GM23338 (cell line): ENCODE data around the gene FTCD. TPM values are rescaled to one million over a fixed set of nuclear protein-coding genes. Genes with fewer than 3 reads are reported as not detected.

ENCODE experiments used
- ATAC-seq: fragments of 200-7000 bp; cut with Tn5 transposase; 3 replicates; pipeline ENCODE4 v1.9.1; 2020
- DNase-seq: peaks from one replicate; pipeline ENCODE4 v3.0.0-alpha.2; 2015; ENCODE audit warnings: low spot score
- H2AFZ ChIP-seq: fragments of 200-600 bp; sonication (generic); 2 replicates; pipeline ENCODE4 v1.8.0; 2016; ENCODE audit warnings: antibody characterized with exemption, mild to moderate bottlenecking, moderate library complexity
- H3F3A ChIP-seq: fragments of 200-600 bp; sonication (generic); replicated peaks from 2 replicates; pipeline ENCODE4 v1.8.0; 2017; ENCODE audit warnings: antibody characterized with exemption, mixed run types, low read depth
- H3K27ac ChIP-seq: fragments of 200-600 bp; sonication (generic); 2 replicates; pipeline ENCODE4 v1.6.1; 2016; ENCODE audit warnings: low read depth
- H3K27me3 ChIP-seq: fragments of 200-600 bp; sonication (generic); 2 replicates; pipeline ENCODE4 v1.8.0; 2016; ENCODE audit warnings: mild to moderate bottlenecking, mixed run types, moderate library complexity; ENCODE audit not compliant: insufficient read depth
- H3K36me3 ChIP-seq: fragments of 200-600 bp; sonication (generic); 2 replicates; pipeline ENCODE4 v1.8.0; 2016; ENCODE audit warnings: mild to moderate bottlenecking; ENCODE audit not compliant: insufficient read depth
- H3K4me1 ChIP-seq: fragments of 200-600 bp; sonication (generic); 2 replicates; pipeline ENCODE4 v1.8.0; 2016; ENCODE audit warnings: mild to moderate bottlenecking, moderate library complexity; ENCODE audit not compliant: insufficient read depth
- H3K4me2 ChIP-seq: fragments of 200-600 bp; sonication (generic); 2 replicates; pipeline ENCODE4 v1.7.1; 2017; ENCODE audit warnings: mixed run types
- H3K4me3 ChIP-seq: fragments of 200-600 bp; sonication (generic); 2 replicates; pipeline ENCODE4 v1.6.1; 2016; ENCODE audit warnings: mixed run types
- H3K79me2 ChIP-seq: fragments of 200-600 bp; sonication (generic); replicated peaks from 2 replicates; pipeline ENCODE4 v1.8.0; 2017; ENCODE audit warnings: mild to moderate bottlenecking; ENCODE audit not compliant: insufficient read depth
- H3K9me2 ChIP-seq: fragments of 200-600 bp; sonication (generic); 2 replicates; pipeline ENCODE4 v1.8.0; 2017; ENCODE audit not compliant: insufficient read depth
- H4K20me1 ChIP-seq: fragments of 200-600 bp; sonication (generic); replicated peaks from 2 replicates; pipeline ENCODE4 v1.8.0; 2017; ENCODE audit warnings: mild to moderate bottlenecking; ENCODE audit not compliant: insufficient read depth
- H3K27ac Mint-ChIP-seq: 2 replicates; pipeline ENCODE4 v1.8.0; 2020; ENCODE audit warnings: inconsistent platforms, mild to moderate bottlenecking, moderate library complexity, mixed read lengths
- H3K27me3 Mint-ChIP-seq: 3 replicates; pipeline ENCODE4 v1.8.0; 2022; ENCODE audit warnings: low read depth, mild to moderate bottlenecking, moderate library complexity, mixed read lengths, inconsistent platforms; ENCODE audit not compliant: insufficient read depth, poor library complexity
- H3K36me3 Mint-ChIP-seq: 3 replicates; pipeline ENCODE4 v1.8.0; 2021; ENCODE audit warnings: low read depth, mild to moderate bottlenecking, inconsistent platforms, moderate library complexity, mixed read lengths
- H3K4me1 Mint-ChIP-seq: 3 replicates; pipeline ENCODE4 v1.8.0; 2020; ENCODE audit warnings: mild to moderate bottlenecking, inconsistent platforms, mixed read lengths
- H3K4me3 Mint-ChIP-seq: 3 replicates; pipeline ENCODE4 v1.8.0; 2021; ENCODE audit warnings: moderate library complexity, mild to moderate bottlenecking, inconsistent platforms, mixed read lengths
- H3K9me3 Mint-ChIP-seq: 3 replicates; pipeline ENCODE4 v1.8.0; 2020; ENCODE audit warnings: moderate library complexity, mild to moderate bottlenecking, inconsistent platforms, mixed read lengths
- CREB1 ChIP-seq: fragments of 250-450 bp; sonication (Bioruptor Pico); IDR thresholded peaks from 2 replicates; pipeline ENCODE4 v1.5.0; 2020; ENCODE audit warnings: low read depth, mild to moderate bottlenecking, moderate library complexity
- CTCF ChIP-seq, 2 experiments: fragments of 200-600 bp in 1 of 2; sonication (generic) in 1 of 2; conservative IDR thresholded peaks; 2 replicates each; pipeline versions ENCODE4 v1.5.1 to v1.6.1; 2016 to 2017; ENCODE audit warnings: antibody characterized with exemption in 2 of 2, low read depth in 2 of 2, mild to moderate bottlenecking in 2 of 2, moderate library complexity in 1 of 2
- EZH2 ChIP-seq: fragments of 200-600 bp; sonication (generic); IDR thresholded peaks from one replicate; pipeline ENCODE4 v1.8.0; 2017; ENCODE audit warnings: antibody characterized with exemption, mild to moderate bottlenecking, low read depth; ENCODE audit not compliant: unreplicated experiment
- EZH2phosphoT487 ChIP-seq: fragments of 200-600 bp; sonication (generic); IDR thresholded peaks from one replicate; pipeline ENCODE4 v1.8.1; 2018; ENCODE audit warnings: antibody characterized with exemption; ENCODE audit not compliant: unreplicated experiment
- JUNB ChIP-seq: IDR thresholded peaks from one replicate; pipeline ENCODE4 v1.6.1; 2016; ENCODE audit warnings: antibody characterized with exemption; ENCODE audit not compliant: unreplicated experiment
- NANOG ChIP-seq: IDR thresholded peaks from 2 replicates; pipeline ENCODE4 v1.6.1; 2016; ENCODE audit warnings: antibody characterized with exemption, borderline replicate concordance
- POLR2AphosphoS5 ChIP-seq: IDR thresholded peaks from 2 replicates; pipeline ENCODE4 v1.6.1; 2016; ENCODE audit warnings: antibody characterized with exemption, low read depth
- STAT1 ChIP-seq: IDR thresholded peaks from one replicate; pipeline ENCODE4 v1.6.1; 2016; ENCODE audit warnings: antibody characterized with exemption; ENCODE audit not compliant: unreplicated experiment
- ZNF114 ChIP-seq: fragments of 250-450 bp; sonication (Bioruptor Pico); IDR thresholded peaks from 2 replicates; pipeline ENCODE4 v1.5.0; 2020; ENCODE audit warnings: mild to moderate bottlenecking, moderate library complexity
- ZNF331 ChIP-seq: fragments of 250-450 bp; sonication (Bioruptor Pico); IDR thresholded peaks from 2 replicates; pipeline ENCODE4 v1.5.0; 2020; ENCODE audit warnings: low read depth, mild to moderate bottlenecking, moderate library complexity
- ZNF462 ChIP-seq: fragments of 250-450 bp; sonication (Bioruptor Pico); IDR thresholded peaks from 2 replicates; pipeline ENCODE4 v1.5.0; 2020; ENCODE audit warnings: mild to moderate bottlenecking, moderate library complexity
- polyA plus RNA-seq: library from polyadenylated mRNA; unstranded; fragments of >200 nt; fragmentation: Nextera tagmentation; extraction: Ambion mirVana; gene quantifications from 2 replicates; pipeline ENCODE4 v1.2.1, GENCODE V29; 2016
- total RNA-seq: library from RNA; depleted of rRNA; stranded (reverse); fragments of >200 nt; shearing (Covaris generic); gene quantifications from 2 replicates; pipeline ENCODE4 v1.2.3, GENCODE V29; 2014

Gene FTCD
- total and polyA plus RNA-seq, 2 experiments from 2014 or later: 0.90 to 2.3 TPM

GRCh38 chr21:46124083-46124925, 31.1 kb downstream of the FTCD start:
- H4K20me1 ChIP-seq: no peaks in the 10 kb centered on the region
- no peak overlapping the region for H3K27ac ChIP-seq
- no peak overlapping the region for H3K27ac Mint-ChIP-seq

GRCh38 chr21:46122758-46123683, 32.4 kb downstream of the FTCD start:
- ATAC-seq (no peak), DNase-seq (no peak)
- no peaks in the 10 kb centered on the region for H3K9me2 ChIP-seq
- H4K20me1 ChIP-seq: no peaks in the 10 kb centered on the region
- no peak overlapping the region for H2AFZ ChIP-seq
- Mint-ChIP-seq H3K4me3 (no peak overlapping the region), H3K36me3 (peaks cover 9% of the 10 kb centered on the region; the same call in 2 of the 3 replicates), H3K9me3 (no peaks in the 10 kb centered on the region), H3K4me1 (no peaks in the 10 kb centered on the region), H3K27ac (no peak overlapping the region), H3K27me3 (peaks cover 7% of the 10 kb centered on the region)
- no peaks in the 10 kb centered on the region for H3K79me2 ChIP-seq
- H3K4me1 ChIP-seq: no peaks in the 10 kb centered on the region
- H3F3A ChIP-seq: no peaks in the 10 kb centered on the region
- H3K27ac ChIP-seq: no peak overlapping the region
- no peaks in the 10 kb centered on the region for H3K36me3 ChIP-seq
- no peak overlapping the region for H3K4me3 ChIP-seq
- H3K27me3 ChIP-seq: no peaks in the 10 kb centered on the region
- no peak overlapping the region for H3K4me2 ChIP-seq
- TF ChIP-seq ZNF462 (CRISPR knock-in tag): no peak
- TF ChIP-seq ZNF331: no peak
- no peak for TF ChIP-seq JUNB
- no peak for TF ChIP-seq EZH2
- TF ChIP-seq STAT1: no peak
- TF ChIP-seq CREB1 (CRISPR knock-in tag): no peak
- no peak for TF ChIP-seq POLR2AphosphoS5
- no peak for TF ChIP-seq ZNF114 (CRISPR knock-in tag)
- no peak for TF ChIP-seq CTCF (conservative IDR thresholded peaks at IDR 0.05; ENCODE audit: low read depth in 2 of 2)
- TF ChIP-seq NANOG: no peak

More at GRCh38 chr21:46124083-46124925, 31.1 kb downstream of the FTCD start:
- Mint-ChIP-seq H3K27me3 (peaks cover 12% of the 10 kb centered on the region), H3K9me3 (no peaks in the 10 kb centered on the region), H3K4me1 (peaks cover 4% of the 10 kb centered on the region; the same call in 2 of the 3 replicates), H3K36me3 (peaks cover 9% of the 10 kb centered on the region; the same call in 2 of the 3 replicates), H3K4me3 (no peak overlapping the region)
- DNase-seq (no peak), ATAC-seq (no peak)
- Histone ChIP-seq H3K4me1 (no peaks in the 10 kb centered on the region), H3K36me3 (no peaks in the 10 kb centered on the region), H3K9me2 (no peaks in the 10 kb centered on the region), H3F3A (no peaks in the 10 kb centered on the region), H3K79me2 (no peaks in the 10 kb centered on the region), H3K4me2 (no peak overlapping the region), H3K27me3 (no peaks in the 10 kb centered on the region), H3K4me3 (no peak overlapping the region), H2AFZ (no peak overlapping the region)
- TF ChIP-seq JUNB (no peak), ZNF331 (no peak), EZH2phosphoT487 (no peak), STAT1 (no peak)
